K562 (cell line): ENCODE results near the gene TBC1D16. TPM values are rescaled to one million over a fixed set of nuclear protein-coding genes. Genes with fewer than 3 reads are reported as not detected.
A peak's percentile ranks its signal among the peaks of the same experiment; 100 is the strongest.

Source experiments
- ATAC-seq: fragments of 200-7000 bp; cut with Tn5 transposase; 3 replicates; pipeline ENCODE4 v1.9.1; 2020; ENCODE audit warnings: moderate library complexity
- BruUV-seq: library from RNA; stranded (reverse); fragments of 400-500 nt; replicated peaks from 2 replicates; lab custom pipeline; 2021; lab: Mats Ljungman, UMichigan
- CTCF ChIA-PET: fragments of 300-600 bp; formaldehyde crosslinking; extraction: SDS; loops from one replicate; lab custom pipeline; 2021; ENCODE audit warnings: low intra/inter-chr PET ratio; lab: Yijun Ruan, JAX
- POLR2A ChIA-PET: fragments of 300-600, 350-650 bp; sonication (Branson Sonifier 250); formaldehyde crosslinking; extraction: SDS; loops from one replicate; lab custom pipeline; 2021; ENCODE audit warnings: antibody characterized with exemption, inconsistent platforms; lab: Yijun Ruan, JAX
- DNase-seq, 4 experiments: peaks; one replicate each; pipeline versions ENCODE4 v3.0.0 to v3.0.0-alpha.2; 2011 to 2018; ENCODE audit warnings: low spot score in 3 of 4, mixed read lengths in 3 of 4; ENCODE audit errors: extremely low read depth in 1 of 4
- FAIRE-seq: peaks from 2 replicates; lab custom pipeline; 2011; peaks lifted over from hg19 to GRCh38; lab: Jason Lieb, UNC
- H2AFZ ChIP-seq: 2 replicates; pipeline ENCODE4 v1.6.0; 2011; ENCODE audit warnings: low read depth, low read length, control low read depth, inconsistent platforms
- H3K27ac ChIP-seq: fragments of 200-600 bp; 3 replicates; pipeline ENCODE4 v1.8.0; 2011; ENCODE audit warnings: low read depth, mild to moderate bottlenecking, control low read depth, inconsistent platforms, low read length, moderate library complexity, mixed read lengths; ENCODE audit errors: extremely low read depth
- H3K27me3 ChIP-seq, 2 experiments: fragments of 300-600 bp in 1 of 2; 2 replicates in 1 of 2; 3 replicates in 1 of 2; pipeline versions ENCODE4 v1.6.0 to v1.8.0; 2011; ENCODE audit warnings: inconsistent platforms in 2 of 2, low read length in 2 of 2, mild to moderate bottlenecking in 1 of 2, mixed read lengths in 1 of 2, moderate library complexity in 1 of 2; ENCODE audit not compliant: control insufficient read depth in 2 of 2, insufficient read depth in 2 of 2
- H3K36me3 ChIP-seq: fragments of 300-600 bp; 3 replicates; pipeline ENCODE4 v1.8.0; 2011; ENCODE audit warnings: mild to moderate bottlenecking, low read length, inconsistent platforms; ENCODE audit not compliant: control insufficient read depth, insufficient read depth
- H3K4me1 ChIP-seq, 2 experiments: fragments of 200-600 bp in 1 of 2; replicated peaks in 1 of 2; 2 replicates in 1 of 2; 3 replicates in 1 of 2; pipeline versions ENCODE4 v1.5.1 to v1.8.0; 2011; ENCODE audit warnings: inconsistent platforms in 2 of 2, low read length in 2 of 2, mild to moderate bottlenecking in 1 of 2, mixed read lengths in 1 of 2, moderate library complexity in 1 of 2; ENCODE audit not compliant: control insufficient read depth in 2 of 2, insufficient read depth in 2 of 2
- H3K4me2 ChIP-seq: 2 replicates; pipeline ENCODE4 v1.6.1; 2011; ENCODE audit warnings: low read length, control low read depth, inconsistent platforms, mixed read lengths; ENCODE audit not compliant: insufficient read depth
- H3K4me3 ChIP-seq: fragments of 200-600 bp; sonication (generic), shearing (Covaris generic); 2 replicates; pipeline ENCODE4 v1.5.1; 2016; ENCODE audit warnings: control low read depth, inconsistent platforms
- H3K79me2 ChIP-seq: fragments of 200-600 bp; 3 replicates; pipeline ENCODE4 v1.8.0; 2011; ENCODE audit warnings: low read length, inconsistent platforms; ENCODE audit not compliant: control insufficient read depth, insufficient read depth
- H3K9ac ChIP-seq, 2 experiments: 2 replicates each; pipeline versions ENCODE4 v1.6.0 to v1.6.1; 2011; ENCODE audit warnings: low read depth in 2 of 2, low read length in 2 of 2, control low read depth in 1 of 2, inconsistent platforms in 1 of 2, mild to moderate bottlenecking in 1 of 2, mixed read lengths in 1 of 2; ENCODE audit not compliant: insufficient read depth in 1 of 2
- H3K9me1 ChIP-seq: one replicate; pipeline ENCODE4 v1.6.0; 2011; ENCODE audit warnings: inconsistent platforms, mild to moderate bottlenecking, low read length, moderate library complexity; ENCODE audit not compliant: control insufficient read depth, insufficient read depth
- H3K9me3 ChIP-seq: replicated peaks from 2 replicates; pipeline ENCODE4 v1.5.1; 2011; ENCODE audit warnings: low read depth, low read length, inconsistent platforms; ENCODE audit not compliant: control insufficient read depth, insufficient read depth
- H4K20me1 ChIP-seq: replicated peaks from 2 replicates; pipeline ENCODE4 v1.6.1; 2011; ENCODE audit warnings: low read length, inconsistent platforms, mixed read lengths; ENCODE audit not compliant: control insufficient read depth, insufficient read depth
- ATF6 ChIP-seq: sonication (generic); formaldehyde crosslinking; IDR thresholded peaks from 2 replicates; pipeline ENCODE4 v1.4.0; 2020; ENCODE audit warnings: mild to moderate bottlenecking, missing genetic modification reagents
- CEBPG ChIP-seq, 3 experiments: fragments of 200-800 bp in 1 of 3; sonication (Bioruptor generic) in 1 of 3; sonication (generic) in 1 of 3; formaldehyde crosslinking in 1 of 3; IDR thresholded peaks in 2 of 3; conservative IDR thresholded peaks in 1 of 3; 2 replicates each; pipeline versions ENCODE4 v1.6.1 to v1.8.0; 2016 to 2022; ENCODE audit warnings: missing compliant biosample characterization in 2 of 3, missing genetic modification characterization in 2 of 3, mild to moderate bottlenecking in 1 of 3, missing genetic modification reagents in 1 of 3
- CHD1 ChIP-seq: fragments of 200-600 bp; sonication (generic); IDR thresholded peaks from one replicate; pipeline ENCODE4 v1.6.1; 2012; ENCODE audit warnings: mild to moderate bottlenecking, moderate library complexity, low read length, inconsistent platforms
- HDAC1 ChIP-seq, 2 experiments: fragments of 450-650 bp; IDR thresholded peaks; 2 replicates each; pipeline ENCODE4 v1.6.1; 2016 to 2017; ENCODE audit warnings: inconsistent platforms in 1 of 2, mild to moderate bottlenecking in 1 of 2, moderate library complexity in 1 of 2
- LARP7 ChIP-seq: fragments of 450-650 bp; IDR thresholded peaks from 2 replicates; pipeline ENCODE4 v1.6.1; 2016
- MED1 ChIP-seq: sonication (generic); formaldehyde crosslinking; IDR thresholded peaks from 2 replicates; pipeline ENCODE4 v1.8.1; 2023; ENCODE audit warnings: missing genetic modification reagents, borderline replicate concordance
- SMAD4 ChIP-seq: fragments of 250-450 bp; sonication (Bioruptor Pico); conservative IDR thresholded peaks from 2 replicates; pipeline ENCODE4 v1.8.0; 2021; ENCODE audit warnings: inconsistent platforms, mild to moderate bottlenecking, moderate library complexity
- STAT5B ChIP-seq: fragments of 250-450 bp; sonication (Bioruptor Pico); IDR thresholded peaks from 2 replicates; pipeline ENCODE4 v1.8.0; 2021; ENCODE audit warnings: mild to moderate bottlenecking, inconsistent platforms
- ZNF253 ChIP-seq: fragments of 250-450 bp; sonication (Bioruptor Pico); conservative IDR thresholded peaks from 2 replicates; pipeline ENCODE4 v1.6.1; 2021; ENCODE audit warnings: mild to moderate bottlenecking
- ZNF511 ChIP-seq: sonication (generic); formaldehyde crosslinking; IDR thresholded peaks from 2 replicates; pipeline ENCODE4 v1.8.0; 2022; ENCODE audit warnings: mild to moderate bottlenecking, missing genetic modification reagents
- ZNF695 ChIP-seq: fragments of 450-650 bp; formaldehyde crosslinking; IDR thresholded peaks from 2 replicates; pipeline ENCODE4 v1.4.0; 2020; ENCODE audit warnings: mild to moderate bottlenecking, moderate library complexity
- ZNF778 ChIP-seq: fragments of 450-650 bp; formaldehyde crosslinking; IDR thresholded peaks from 2 replicates; pipeline ENCODE4 v1.4.0; 2020; ENCODE audit warnings: mild to moderate bottlenecking, moderate library complexity
- WGBS: fragments of 100-300 bp; shearing (Covaris generic); methylation state at CpG from one replicate; pipeline ENCODE4 v1.1.6; 2016; ENCODE audit warnings: low coverage, mixed read lengths; ENCODE audit not compliant: insufficient coverage; ENCODE audit errors: missing lambda C conversion rate; 5-methylcytosine and 5-hydroxymethylcytosine counted together
- in situ Hi-C: fragments of 300-500 bp; cut with MboI; formaldehyde crosslinking; loops from 4 replicates; pipeline ENCODE4 v1.15.0; 2018; ENCODE audit warnings: inconsistent platforms, mixed read lengths
- intact Hi-C: fragments of 100-400 bp; cut with micrococcal nuclease; formaldehyde crosslinking; loops from 2 replicates; pipeline ENCODE4 v1.14.2; 2022
- polyA plus RNA-seq, 8 experiments: library from polyadenylated mRNA; depleted of rRNA in 4 of 8; stranded (reverse) in 5 of 8; unstranded in 3 of 8; fragments of >200 nt; fragmentation: Nextera tagmentation in 2 of 8; fragmentation: Illumina TruSeq in 1 of 8; extraction: Ambion mirVana in 2 of 8; extraction: Trizol in 1 of 8; gene quantifications; 2 replicates each; pipeline versions ENCODE4 v1.2.1 to v1.2.3, GENCODE V29; 2011 to 2014; ENCODE audit warnings: inconsistent platforms in 1 of 8, missing spikeins in 1 of 8
- total RNA-seq, 7 experiments: library from RNA; depleted of rRNA in 6 of 7; stranded (reverse); fragments of >200 nt in 6 of 7; fragmentation: Illumina TruSeq in 2 of 7; extraction: Trizol in 2 of 7; gene quantifications; 2 replicates each; pipeline versions ENCODE4 v1.2.1 to v1.2.3, GENCODE V29; 2011 to 2021; ENCODE audit warnings: low replicate concordance in 1 of 7

Gene TBC1D16
- total and polyA plus RNA-seq, 9 of the 15 experiments (the other 6 are each of a cell fraction or from before 2014, with no cell fraction given): 0.01 to 0.20 (median 0.03) TPM; not detected in 1

- H3K4me3 ChIP-seq: no peak overlapping the region
- in situ Hi-C loops: no loop called here
- no TSS peak for BruUV-seq
- ATAC-seq (peak; percentile 38; the same call in 1 of the 3 replicates), FAIRE-seq (no peak), DNase-seq (no peak)
- H3K9ac ChIP-seq: no peak overlapping the region; a peak in 1 of 4 replicates
- TF ChIP-seq LARP7 (no peak), CEBPG (CRISPR knock-in tag; IDR thresholded peaks at IDR 0.05) (no peak), CEBPG (tag; conservative IDR thresholded peaks at IDR 0.05 in 1 of 2, IDR thresholded peaks at IDR 0.05 in 1 of 2) (no peak), HDAC1 (IDR thresholded peaks at IDR 0.05) (no peak), ZNF511 (CRISPR knock-in tag) (no peak), CHD1 (no peak), ZNF695 (CRISPR knock-in tag) (no peak), ATF6 (CRISPR knock-in tag) (no peak), ZNF778 (CRISPR knock-in tag) (no peak), ZNF253 (CRISPR knock-in tag) (no peak), STAT5B (CRISPR knock-in tag) (no peak), SMAD4 (no peak), MED1 (no peak)
- H2AFZ ChIP-seq: no peak overlapping the region
- no peak overlapping the region for H3K4me2 ChIP-seq
- no peaks in the 10 kb centered on the region for H3K79me2 ChIP-seq
- 8% methylated on average over 28 of the region's 31 CpGs for WGBS
- no peaks in the 10 kb centered on the region for H3K9me1 ChIP-seq
- intact Hi-C loops: no loop called here
- H3K36me3 ChIP-seq: no peaks in the 10 kb centered on the region
- peaks cover 20% of the 10 kb centered on the region for H4K20me1 ChIP-seq
- ChIA-PET CTCF (no interaction called here), POLR2A (interaction anchor here (0.5 to 0.9 kb wide), 2 partner anchors 12 to 689 kb away, joined by 3 read pairs; no protein-coding TSS in a partner anchor)
- no peaks in the 10 kb centered on the region for H3K9me3 ChIP-seq
- peaks cover 75 to 91% of the 10 kb centered on the region in 2 experiments for H3K27me3 ChIP-seq
- H3K27ac ChIP-seq: no peak overlapping the region
- H3K4me1 ChIP-seq: peaks cover 0 to 47% of the 10 kb centered on the region in 2 experiments; a peak in 2 of 5 replicates
Measured at GRCh38 chr17:79951361-79952264, 84.1 kb downstream of the TBC1D16 start.
